Activated naive CD4-positive, alpha-beta T cell treated with anti-CD3 and anti-CD28 coated beads, Interleukin-2, amount 10 ng/mL, durations not matched to agents 5 hours and 36 hours (primary cell): ENCODE data around the gene CLP1. TPM values are rescaled to one million over a fixed set of nuclear protein-coding genes. Genes with fewer than 3 reads are reported as not detected.

ENCODE experiments used
- microRNA-seq: library from miRNA; unstranded; fragments of <30 nt; microRNA quantifications from one replicate; pipeline ENCODE4 v1.2.0, GENCODE V29; 2022; ENCODE audit warnings: borderline microRNAs expressed, borderline replicate concordance
- total RNA-seq, 2 experiments: library from RNA; stranded (reverse); gene quantifications; one replicate each; pipeline ENCODE4 v1.2.3, GENCODE V29; 2021

Gene CLP1
- 10 to 100 TPM; 15.7 to 15.8 TPM for total RNA-seq

GRCh38 chr11:57657194-57658022, at the start of gene CLP1:
CLP1 (plus strand) TSS chr11:57657762; CDS start chr11:57659477, 1,715 bp downstream.

DNA sequence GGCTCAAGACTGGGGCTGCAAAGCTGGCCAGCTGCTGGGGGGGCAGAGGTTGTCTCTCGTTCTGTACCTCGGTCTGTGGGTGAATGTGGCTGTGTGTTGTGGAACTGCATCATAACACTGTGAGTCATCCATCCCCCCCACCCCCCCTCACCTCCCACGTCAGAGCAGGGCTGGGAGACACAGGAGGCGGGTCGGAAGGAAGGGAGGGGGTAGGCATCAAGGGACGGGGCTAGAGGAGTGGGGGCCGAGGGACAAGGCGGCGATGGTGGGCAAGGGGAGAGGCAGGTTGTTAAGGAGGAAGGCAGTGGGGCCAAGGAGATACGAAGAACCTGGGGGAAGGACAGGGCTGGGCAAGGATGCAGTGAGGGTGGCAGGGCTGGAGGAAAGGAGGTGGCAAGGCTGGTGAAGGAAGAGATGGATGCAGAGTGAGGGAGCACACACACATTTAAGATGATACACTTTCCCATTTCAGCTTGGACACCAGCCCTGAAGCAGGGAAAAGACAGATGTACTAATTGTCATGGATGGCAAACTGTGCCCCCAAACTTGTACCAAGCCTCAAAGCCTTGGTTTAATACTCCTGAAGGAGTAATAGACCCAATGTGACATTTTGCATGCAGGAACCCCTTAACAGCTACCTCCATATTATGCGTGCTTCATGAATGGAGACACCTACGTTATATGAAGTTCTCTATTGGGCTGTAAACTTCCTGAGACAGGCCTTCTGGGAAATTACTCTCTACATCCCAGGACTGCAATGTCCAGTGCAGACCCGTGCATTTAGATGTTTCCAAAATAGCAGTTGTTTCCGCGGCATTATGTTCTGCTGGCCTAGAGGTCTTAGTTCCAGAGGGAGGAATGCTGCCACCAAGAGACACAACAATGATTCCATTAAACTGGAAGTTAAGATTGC, 7.5 kb upstream of the CLP1 start, which contains the start of gene YPEL4:
Gene YPEL4, minus strand, starts transcription at position 87 of the 913 bp plus-strand sequence. CDS start 2,805 bp downstream, outside the sequence.

GRCh38 chr11:57667736-57668433, 10.3 kb downstream of the CLP1 start, which contains the start of gene ZDHHC5:
ZDHHC5 (plus strand) TSS chr11:57668114; CDS start chr11:57673091, 4,977 bp downstream.

Small RNA genes within 50 kb of the gene (microRNA-seq; reads per million reads assigned to microRNA genes)
- gene MIR130A = 417 reads per million, percentile 83 among the genes with 10 or more reads in this experiment

Other genes with a start within 250 kb of the CLP1 start
- gene SLC43A3, start 230.6 kb upstream of the CLP1 start, total RNA-seq = 10 to 100 TPM; 70.4 to 77.6 TPM
- gene RTN4RL2, start 197.2 kb upstream of the CLP1 start, total RNA-seq = under 1 TPM; 0.30 to 0.60 TPM
- gene SLC43A1, start 142.1 kb upstream of the CLP1 start, total RNA-seq = 10 to 100 TPM; 29.8 to 31.1 TPM
- gene TIMM10, start 127.0 kb upstream of the CLP1 start, total RNA-seq = 10 to 100 TPM; 58.0 to 62.5 TPM
- not detected for gene SMTNL1, start 120.2 kb upstream of the CLP1 start, total RNA-seq
- 100 to 1,000 TPM; 199 to 202 TPM for gene UBE2L6, start 90.1 kb upstream of the CLP1 start, total RNA-seq
- gene SERPING1, start 60.1 kb upstream of the CLP1 start, total RNA-seq = not detected
- gene YPEL4, start 7.8 kb upstream of the CLP1 start, total RNA-seq = 1 to 10 TPM in 1 of 2 experiments, under 1 TPM in 1; 0.86 to 1.3 TPM
- gene ZDHHC5, start 10.4 kb downstream of the CLP1 start, total RNA-seq = 10 to 100 TPM; 73.2 to 74.8 TPM
- gene MED19, start 54.5 kb downstream of the CLP1 start, total RNA-seq = 10 to 100 TPM; 13.4 to 14.2 TPM
- 10 to 100 TPM; 50.5 to 50.7 TPM for gene TMX2, start 54.8 kb downstream of the CLP1 start, total RNA-seq
- 100 to 1,000 TPM; 221 to 246 TPM for gene SELENOH, start 83.7 kb downstream of the CLP1 start, total RNA-seq
- not detected for gene BTBD18, start 94.1 kb downstream of the CLP1 start, total RNA-seq
- 1 to 10 TPM; 4.7 to 5.0 TPM for gene CTNND1, start 104.0 kb downstream of the CLP1 start, total RNA-seq